ENCODE data around the gene CCDC192.
"Not testable (repeated sequence)": the region's sequence is repeated elsewhere in the genome, so short reads cannot be mapped to it uniquely, and the experiment has no call there.

CCDC192 gene

GRCh38 chr5:127839496-127840197, 136.5 kb downstream of the CCDC192 start:
- DNase-seq (ENCODE audit: low read depth in 2 of 3, low spot score in 2 of 3) = no peak

GRCh38 chr5:127840198-127840524, 137.0 kb downstream of the CCDC192 start:
- DNase-seq (ENCODE audit: low read depth in 2 of 3, low spot score in 2 of 3) = no peak

GRCh38 chr5:127840809-127841208, 137.6 kb downstream of the CCDC192 start:
- no peak for DNase-seq (ENCODE audit: low read depth in 2 of 3, low spot score in 2 of 3)

- no peak for DNase-seq (ENCODE audit: low read depth in 2 of 3, low spot score in 2 of 3)
Measured at GRCh38 chr5:127844581-127845021, 141.4 kb downstream of the CCDC192 start.

- DNase-seq (ENCODE audit: low read depth in 2 of 3, low spot score in 2 of 3) = no peak
Measured at GRCh38 chr5:127846884-127847283, 143.7 kb downstream of the CCDC192 start.

- not testable (repeated sequence) for DNase-seq (ENCODE audit: low read depth in 2 of 3, low spot score in 2 of 3)
Measured at GRCh38 chr5:127847641-127848040, 144.4 kb downstream of the CCDC192 start.

GRCh38 chr5:127848098-127848497, 144.9 kb downstream of the CCDC192 start:
- DNase-seq (ENCODE audit: low read depth in 2 of 3, low spot score in 2 of 3) = no peak

GRCh38 chr5:127849408-127849807, 146.2 kb downstream of the CCDC192 start:
- no peak for DNase-seq (ENCODE audit: low read depth in 2 of 3, low spot score in 2 of 3)

GRCh38 chr5:127849891-127850290, 146.7 kb downstream of the CCDC192 start:
- DNase-seq (ENCODE audit: low read depth in 2 of 3, low spot score in 2 of 3) = no peak

- no peak for DNase-seq (ENCODE audit: low read depth in 2 of 3, low spot score in 2 of 3)
Measured at GRCh38 chr5:127851964-127852363, 148.8 kb downstream of the CCDC192 start.

GRCh38 chr5:127854520-127854919, 151.3 kb downstream of the CCDC192 start:
- no peak for DNase-seq (ENCODE audit: low read depth in 2 of 3, low spot score in 2 of 3)

GRCh38 chr5:127856292-127856691, 153.1 kb downstream of the CCDC192 start:
- no peak for DNase-seq (ENCODE audit: low read depth in 2 of 3, low spot score in 2 of 3)

- no peak for DNase-seq (ENCODE audit: low read depth in 2 of 3, low spot score in 2 of 3)
Measured at GRCh38 chr5:127858116-127858784, 155.1 kb downstream of the CCDC192 start.

- no peak for DNase-seq (ENCODE audit: low read depth in 2 of 3, low spot score in 2 of 3)
Measured at GRCh38 chr5:127860291-127860690, 157.1 kb downstream of the CCDC192 start.

- DNase-seq (ENCODE audit: low read depth in 2 of 3, low spot score in 2 of 3) = no peak
Measured at GRCh38 chr5:127863161-127863560, 160.0 kb downstream of the CCDC192 start.

GRCh38 chr5:127863610-127864395, 160.6 kb downstream of the CCDC192 start:
- no peak for DNase-seq (ENCODE audit: low read depth in 2 of 3, low spot score in 2 of 3)

GRCh38 chr5:127864511-127864910, 161.3 kb downstream of the CCDC192 start:
- DNase-seq (ENCODE audit: low read depth in 2 of 3, low spot score in 2 of 3) = no peak

GRCh38 chr5:127865273-127865672, 162.1 kb downstream of the CCDC192 start:
- no peak for DNase-seq (ENCODE audit: low read depth in 2 of 3, low spot score in 2 of 3)

- DNase-seq (ENCODE audit: low read depth in 2 of 3, low spot score in 2 of 3) = no peak
Measured at GRCh38 chr5:127867022-127867783, 164.0 kb downstream of the CCDC192 start.

GRCh38 chr5:127870914-127871313, 167.7 kb downstream of the CCDC192 start:
- DNase-seq (ENCODE audit: low read depth in 2 of 3, low spot score in 2 of 3) = no peak

GRCh38 chr5:127871503-127872153, 168.4 kb downstream of the CCDC192 start:
- no peak for DNase-seq (ENCODE audit: low read depth in 2 of 3, low spot score in 2 of 3)
